Central memory CD8-positive, alpha-beta T cell (primary cell): Measurements from ENCODE around the gene C2CD4C.
"Not testable (repeated sequence)": the region's sequence is repeated elsewhere in the genome, so short reads cannot be mapped to it uniquely, and the experiment has no call there.

ENCODE experiments used
- ATAC-seq: fragments of 150-1000 bp; cut with Tn5 transposase; replicated peaks from 2 replicates; pipeline ENCODE4 v1.10.0; 2022; ENCODE audit warnings: mild to moderate bottlenecking, moderate FRiP score, moderate number of reproducible peaks; ENCODE audit not compliant: poor library complexity, severe bottlenecking; ENCODE audit errors: extremely low read depth
- DNase-seq, 2 donors: peaks; one replicate each; pipeline ENCODE4 v3.0.0; 2021; ENCODE audit warnings: low spot score in 2 of 2
- H3K27ac Mint-ChIP-seq: one replicate; pipeline ENCODE4 v1.8.0; 2022; ENCODE audit warnings: low read depth, mild to moderate bottlenecking, moderate library complexity, mixed read lengths
- H3K27me3 Mint-ChIP-seq: one replicate; pipeline ENCODE4 v1.8.0; 2022; ENCODE audit warnings: mixed read lengths
- H3K36me3 Mint-ChIP-seq: one replicate; pipeline ENCODE4 v1.8.0; 2022; ENCODE audit warnings: mild to moderate bottlenecking, moderate library complexity, mixed read lengths; ENCODE audit not compliant: insufficient read depth
- H3K4me1 Mint-ChIP-seq: one replicate; pipeline ENCODE4 v1.8.0; 2022; ENCODE audit warnings: mixed read lengths
- H3K4me3 Mint-ChIP-seq: one replicate; pipeline ENCODE4 v1.8.0; 2022; ENCODE audit warnings: mild to moderate bottlenecking, moderate library complexity, mixed read lengths
- H3K9me3 Mint-ChIP-seq: one replicate; pipeline ENCODE4 v1.8.0; 2022; ENCODE audit warnings: mixed read lengths

C2CD4C gene, protein sequence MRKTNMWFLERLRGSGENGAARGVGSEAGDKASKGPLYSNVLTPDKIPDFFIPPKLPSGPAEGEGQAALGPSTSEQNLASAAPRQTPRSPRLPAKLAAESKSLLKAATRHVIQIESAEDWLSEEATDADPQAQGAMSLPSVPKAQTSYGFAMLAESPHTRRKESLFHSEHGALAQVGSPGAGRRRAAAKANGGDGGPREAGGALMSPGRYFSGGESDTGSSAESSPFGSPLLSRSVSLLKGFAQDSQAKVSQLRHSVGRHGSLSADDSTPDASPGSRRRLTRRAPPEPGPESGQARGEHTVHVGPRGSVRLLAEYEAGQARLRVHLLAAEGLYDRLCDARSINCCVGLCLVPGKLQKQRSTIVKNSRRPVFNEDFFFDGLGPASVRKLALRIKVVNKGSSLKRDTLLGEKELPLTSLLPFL

GRCh38 chr19:408902-409515 lies at the start of gene C2CD4C:
TSS of gene C2CD4C (minus strand) at chr19:409147. CDS start at chr19:408361, 786 bp downstream.
- no peak within 1 kb of the TSS for H3K27ac Mint-ChIP-seq
- peak within 1 kb of the TSS; percentile 79 for H3K4me3 Mint-ChIP-seq
- ATAC-seq (no peak), DNase-seq (no peak)
- peaks cover 8% of the 10 kb centered on the region for H3K4me1 Mint-ChIP-seq
- H3K36me3 Mint-ChIP-seq: no peaks in the 10 kb centered on the region
- H3K9me3 Mint-ChIP-seq: no peaks in the 10 kb centered on the region
- peaks cover 10% of the 10 kb centered on the region for H3K27me3 Mint-ChIP-seq

DNA sequence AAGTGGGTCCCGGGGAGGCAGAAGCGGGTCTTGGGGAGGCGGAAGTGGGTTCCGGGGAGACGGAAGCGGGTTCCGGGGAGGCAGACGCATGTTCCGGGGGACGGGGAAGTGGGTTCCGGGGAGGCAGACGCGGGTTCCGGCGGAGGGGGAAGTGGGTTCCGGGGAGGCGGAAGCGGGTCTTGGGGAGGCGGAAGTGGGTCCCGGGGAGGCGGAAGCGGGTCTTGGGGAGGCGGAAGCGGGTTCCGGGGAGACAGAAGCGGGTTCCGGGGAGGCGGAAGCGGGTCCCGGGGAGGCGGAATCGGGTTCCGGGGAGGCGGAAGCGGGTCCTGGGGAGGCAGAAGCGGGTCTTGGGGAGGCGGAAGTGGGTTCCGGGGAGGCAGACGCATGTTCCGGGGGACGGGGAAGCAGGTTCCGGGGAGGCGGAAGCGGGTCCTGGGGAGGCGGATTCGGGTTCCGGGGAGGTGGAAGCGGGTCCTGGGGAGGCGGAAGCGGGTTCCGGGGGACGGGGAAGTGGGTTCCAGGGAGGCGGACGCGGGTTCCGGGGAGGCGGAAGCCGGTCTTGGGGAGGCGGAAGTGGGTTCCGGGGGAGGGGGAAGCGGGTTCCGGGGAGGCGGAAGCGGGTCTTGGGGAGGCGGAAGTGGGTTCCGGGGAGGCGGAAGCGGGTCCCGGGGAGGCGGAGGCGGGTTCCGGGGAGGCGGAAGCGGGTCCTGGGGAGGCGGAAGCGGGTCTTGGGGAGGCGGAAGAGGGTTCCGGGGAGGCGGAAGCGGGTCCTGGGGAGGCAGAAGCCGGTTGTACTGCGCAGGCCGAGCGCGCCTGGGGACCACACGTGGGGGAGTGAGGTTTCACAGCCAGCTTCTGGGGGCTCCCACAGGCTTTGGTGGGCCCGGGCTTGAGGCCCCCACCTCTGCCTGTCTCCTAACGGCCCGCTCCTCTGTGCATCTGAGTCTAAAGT lies 49.4 kb upstream of the C2CD4C start:
- ATAC-seq: no peak
- no peak overlapping the region for H3K4me3 Mint-ChIP-seq
- H3K9me3 Mint-ChIP-seq: no peaks in the 10 kb centered on the region
- H3K4me1 Mint-ChIP-seq: no peaks in the 10 kb centered on the region
- H3K27ac Mint-ChIP-seq: no peak overlapping the region
- no peak for DNase-seq
- H3K27me3 Mint-ChIP-seq: peaks cover 26% of the 10 kb centered on the region
- H3K36me3 Mint-ChIP-seq: peaks cover 5% of the 10 kb centered on the region

GRCh38 chr19:457636-458035 lies 48.7 kb upstream of the C2CD4C start:
- Mint-ChIP-seq H3K9me3 (no peaks in the 10 kb centered on the region), H3K4me3 (no peak overlapping the region), H3K36me3 (peaks cover 5% of the 10 kb centered on the region), H3K27me3 (peaks cover 20% of the 10 kb centered on the region), H3K4me1 (no peaks in the 10 kb centered on the region), H3K27ac (no peak overlapping the region)
- ATAC-seq: no peak
- no peak for DNase-seq

DNA sequence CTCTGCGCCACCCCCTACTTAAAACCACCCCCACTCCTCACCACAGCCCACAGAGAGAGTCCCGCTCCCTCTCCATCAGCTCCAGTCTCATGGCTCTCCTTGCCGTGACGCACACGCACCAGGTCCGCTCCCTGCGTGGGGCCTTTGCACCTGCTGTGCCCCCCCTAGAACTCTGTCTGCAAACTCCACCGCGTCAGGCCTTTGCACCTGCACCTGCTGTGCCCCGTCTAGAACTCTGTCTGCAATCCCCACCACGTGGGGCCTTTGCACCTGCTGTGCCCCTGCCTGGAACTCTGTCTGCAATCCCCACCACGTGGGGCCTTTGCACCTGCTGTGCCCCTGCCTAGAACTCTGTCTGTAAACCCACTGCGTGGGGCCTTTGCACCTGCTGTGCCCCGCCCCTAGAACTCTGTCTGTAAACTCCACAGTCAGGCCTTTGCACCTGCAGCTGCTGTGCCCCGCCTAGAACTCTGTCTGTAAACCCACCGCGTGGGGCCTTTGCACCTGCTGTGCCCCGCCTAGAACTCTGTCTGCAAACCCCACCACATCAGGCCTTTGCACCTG lies 47.7 kb upstream of the C2CD4C start:
- ATAC-seq (no peak), DNase-seq (no peak)
- H3K27me3 Mint-ChIP-seq: peaks cover 17% of the 10 kb centered on the region
- H3K9me3 Mint-ChIP-seq: no peaks in the 10 kb centered on the region
- no peaks in the 10 kb centered on the region for H3K4me1 Mint-ChIP-seq
- H3K27ac Mint-ChIP-seq: no peak overlapping the region
- peaks cover 4% of the 10 kb centered on the region for H3K36me3 Mint-ChIP-seq
- no peak overlapping the region for H3K4me3 Mint-ChIP-seq

DNA sequence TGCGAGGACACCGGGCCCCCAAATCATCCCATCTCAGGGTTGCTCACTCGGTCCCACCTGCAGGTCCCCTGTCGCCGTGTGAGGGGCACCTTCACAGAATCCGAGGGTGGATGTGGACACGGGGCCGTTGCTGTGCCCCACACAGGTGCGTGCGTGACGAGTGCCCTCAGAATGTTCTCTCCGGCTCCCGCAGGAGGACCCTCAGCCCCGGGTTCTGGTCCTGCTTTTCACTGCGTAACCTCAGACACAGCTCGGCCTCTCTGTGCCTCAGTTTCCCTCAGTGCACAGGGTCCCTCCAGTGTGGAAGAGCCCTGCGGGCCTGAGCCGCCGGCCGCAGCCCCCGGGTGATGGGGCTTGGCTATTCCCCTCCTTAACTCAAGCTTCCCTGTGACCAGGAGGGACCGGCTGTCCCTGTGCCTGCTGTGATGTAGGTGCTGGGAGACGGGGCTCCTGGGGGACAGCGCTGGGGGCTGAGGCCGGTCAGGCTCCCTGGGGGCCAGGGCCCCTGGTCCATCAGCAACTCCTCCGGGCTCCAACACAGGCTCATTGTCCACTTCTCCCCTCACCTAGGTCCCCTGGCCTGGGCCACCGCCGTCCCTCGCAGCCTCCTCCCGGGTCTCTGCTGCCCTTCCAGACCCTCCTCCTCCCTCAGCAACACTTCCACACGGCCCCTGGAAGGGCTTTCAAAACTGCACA lies 47.1 kb upstream of the C2CD4C start:
- no peak for ATAC-seq
- no peaks in the 10 kb centered on the region for H3K4me1 Mint-ChIP-seq

GRCh38 chr19:455031-455705 lies 46.2 kb upstream of the C2CD4C start:
- no peak overlapping the region for H3K4me3 Mint-ChIP-seq
- no peak for DNase-seq
- H3K27ac Mint-ChIP-seq: no peak overlapping the region
- H3K9me3 Mint-ChIP-seq: no peaks in the 10 kb centered on the region
- no peak for ATAC-seq
- peaks cover 17% of the 10 kb centered on the region for H3K27me3 Mint-ChIP-seq
- no peaks in the 10 kb centered on the region for H3K4me1 Mint-ChIP-seq
- peaks cover 5% of the 10 kb centered on the region for H3K36me3 Mint-ChIP-seq

More for the DNA sequence above, 47.1 kb upstream of the C2CD4C start:
- H3K27me3 Mint-ChIP-seq: peaks cover 17% of the 10 kb centered on the region
- no peak for DNase-seq
- H3K4me3 Mint-ChIP-seq: no peak overlapping the region
- no peaks in the 10 kb centered on the region for H3K9me3 Mint-ChIP-seq
- no peak overlapping the region for H3K27ac Mint-ChIP-seq
- H3K36me3 Mint-ChIP-seq: peaks cover 3% of the 10 kb centered on the region

GRCh38 chr19:453606-454005 lies 44.7 kb upstream of the C2CD4C start:
- ATAC-seq: no peak
- peaks cover 2% of the 10 kb centered on the region for H3K36me3 Mint-ChIP-seq
- H3K4me1 Mint-ChIP-seq: no peaks in the 10 kb centered on the region
- H3K4me3 Mint-ChIP-seq: no peak overlapping the region
- no peak overlapping the region for H3K27ac Mint-ChIP-seq
- H3K9me3 Mint-ChIP-seq: no peaks in the 10 kb centered on the region
- peaks cover 17% of the 10 kb centered on the region for H3K27me3 Mint-ChIP-seq
- DNase-seq: no peak

- peaks cover 2% of the 10 kb centered on the region for H3K36me3 Mint-ChIP-seq
- peaks cover 16% of the 10 kb centered on the region for H3K27me3 Mint-ChIP-seq
- no peaks in the 10 kb centered on the region for H3K9me3 Mint-ChIP-seq
- no peak overlapping the region for H3K27ac Mint-ChIP-seq
- ATAC-seq (no peak), DNase-seq (no peak)
- H3K4me3 Mint-ChIP-seq: no peak overlapping the region
- no peaks in the 10 kb centered on the region for H3K4me1 Mint-ChIP-seq
Observed at GRCh38 chr19:452829-453228, 43.9 kb upstream of the C2CD4C start.

- not testable (repeated sequence) for H3K36me3 Mint-ChIP-seq, H3K4me1 Mint-ChIP-seq, DNase-seq, H3K27me3 Mint-ChIP-seq, H3K27ac Mint-ChIP-seq, H3K9me3 Mint-ChIP-seq, ATAC-seq, H3K4me3 Mint-ChIP-seq
Observed at GRCh38 chr19:450912-451481, 42.0 kb upstream of the C2CD4C start.

- ATAC-seq (no peak), DNase-seq (no peak)
- H3K9me3 Mint-ChIP-seq: no peaks in the 10 kb centered on the region
- H3K4me1 Mint-ChIP-seq: no peaks in the 10 kb centered on the region
- H3K27me3 Mint-ChIP-seq: no peaks in the 10 kb centered on the region
- no peak overlapping the region for H3K27ac Mint-ChIP-seq
- H3K4me3 Mint-ChIP-seq: no peak overlapping the region
- peaks cover 2% of the 10 kb centered on the region for H3K36me3 Mint-ChIP-seq
Observed at GRCh38 chr19:449916-450315, 41.0 kb upstream of the C2CD4C start.

- Mint-ChIP-seq H3K9me3 (no peaks in the 10 kb centered on the region), H3K36me3 (peaks cover 2% of the 10 kb centered on the region), H3K4me3 (no peak overlapping the region), H3K27me3 (no peaks in the 10 kb centered on the region), H3K27ac (no peak overlapping the region), H3K4me1 (no peaks in the 10 kb centered on the region)
- DNase-seq (no peak), ATAC-seq (no peak)
Observed at GRCh38 chr19:447816-448560, 39.0 kb upstream of the C2CD4C start.
